ENCODE results near the gene SEC61B.
A peak's percentile ranks its signal among the peaks of the same experiment; 100 is the strongest.

SEC61B gene

GRCh38 chr9:99221621-99222415 lies at the start of gene SEC61B, which contains the start of gene ALG2:
SEC61B (plus strand) TSS chr9:99222282; CDS start chr9:99222364, 82 bp downstream.
ALG2 (minus strand) TSS chr9:99221942; CDS start chr9:99221894, 48 bp downstream.
- DNase-seq = peak; percentile 93

- DNase-seq = no peak
Observed at GRCh38 chr9:99173570-99174504, 48.2 kb upstream of the SEC61B start.

DNA sequence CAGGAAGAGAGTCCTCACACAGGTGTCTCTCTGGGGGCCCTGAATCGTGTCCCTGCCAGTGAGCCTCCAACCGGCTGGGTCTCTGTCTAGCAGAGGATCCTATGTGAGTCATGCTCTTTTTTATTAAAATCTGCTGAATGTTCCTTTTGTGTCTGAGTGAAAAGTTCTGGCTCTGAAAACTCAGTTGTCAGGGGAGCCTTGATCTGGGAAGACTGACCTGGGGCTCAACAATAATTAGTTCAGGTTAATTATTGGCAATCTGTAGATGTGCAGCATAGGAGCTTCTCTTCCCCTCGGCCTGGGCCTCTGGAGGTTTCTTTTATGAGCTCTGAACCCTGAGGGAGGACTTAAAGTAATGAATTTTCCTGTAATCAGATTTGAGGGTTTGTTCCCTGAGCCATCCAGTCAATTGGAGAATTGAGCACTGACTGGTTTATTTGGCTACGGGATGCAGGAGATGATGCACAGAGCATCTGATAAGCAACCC lies 45.5 kb upstream of the SEC61B start:
- DNase-seq = no peak

GRCh38 chr9:99177576-99178366 lies 44.3 kb upstream of the SEC61B start:
- no peak for DNase-seq

DNA sequence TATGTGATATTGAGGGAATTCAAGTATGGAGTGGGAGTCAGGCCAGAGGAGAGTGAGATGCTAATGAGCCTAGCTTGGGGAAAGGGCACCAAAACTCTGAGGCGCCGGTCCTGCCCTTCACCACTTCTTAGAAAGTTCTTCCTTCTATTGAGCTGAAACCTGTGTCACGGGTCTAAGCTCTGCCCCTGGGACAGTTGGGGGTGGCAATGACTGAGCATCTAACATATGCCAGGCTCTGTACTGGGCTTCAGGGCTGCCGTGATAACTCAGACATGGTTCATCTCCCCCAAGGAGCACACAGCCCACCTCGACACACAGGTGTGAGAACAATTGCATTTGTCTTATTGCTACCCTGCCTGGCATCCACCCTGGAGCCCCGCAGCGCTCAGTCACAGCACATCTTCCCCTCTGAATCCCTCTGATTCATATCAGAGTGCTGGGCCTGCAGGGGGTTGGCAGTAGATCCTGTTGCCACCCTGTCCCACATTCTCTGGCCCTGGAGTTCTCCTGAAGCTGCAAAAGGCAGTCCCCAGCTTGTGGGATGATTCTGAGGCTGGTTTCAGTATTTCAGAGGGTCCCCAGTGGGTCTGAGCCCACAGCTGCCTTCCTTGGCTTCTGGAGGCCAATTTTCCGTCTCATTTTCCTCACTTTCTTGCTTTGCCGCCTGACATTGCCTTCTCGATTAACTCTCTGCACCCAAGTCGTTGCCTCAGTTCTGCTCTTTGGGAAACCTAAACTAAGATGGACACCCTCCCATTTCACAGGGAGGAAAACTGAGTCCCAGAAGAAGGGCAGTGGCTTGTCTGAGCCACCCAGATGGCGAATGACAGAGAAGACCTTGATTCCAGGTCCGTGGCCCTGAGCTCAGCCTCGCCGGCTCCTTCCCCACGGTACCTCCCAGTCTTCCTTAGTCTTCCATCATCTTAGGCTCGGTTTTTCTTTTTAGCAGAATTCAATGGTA lies 42.9 kb upstream of the SEC61B start:
- no peak for DNase-seq

DNA sequence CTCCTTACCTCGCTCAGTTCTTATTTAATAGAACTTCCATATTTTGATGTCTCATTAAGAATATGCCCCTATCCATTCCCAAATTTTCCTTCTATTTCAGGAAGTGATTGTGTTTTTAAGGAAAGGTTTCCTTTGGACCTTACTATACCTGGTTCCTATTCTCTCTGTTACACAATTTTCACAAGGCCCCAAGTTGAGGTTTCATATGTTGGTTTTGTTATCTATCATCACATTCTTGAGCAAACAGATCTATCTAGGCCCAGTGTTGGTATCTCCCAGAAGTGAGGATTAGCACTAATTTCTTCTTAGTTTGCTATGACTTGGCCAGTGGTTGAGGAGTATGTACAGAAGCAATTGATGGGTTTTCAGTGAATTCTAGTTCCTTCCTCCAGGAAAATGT lies 41.9 kb upstream of the SEC61B start:
- no peak for DNase-seq

GRCh38 chr9:99180662-99181061 lies 41.4 kb upstream of the SEC61B start:
- DNase-seq = no peak

GRCh38 chr9:99181206-99181605 lies 40.9 kb upstream of the SEC61B start:
- DNase-seq = no peak

DNA sequence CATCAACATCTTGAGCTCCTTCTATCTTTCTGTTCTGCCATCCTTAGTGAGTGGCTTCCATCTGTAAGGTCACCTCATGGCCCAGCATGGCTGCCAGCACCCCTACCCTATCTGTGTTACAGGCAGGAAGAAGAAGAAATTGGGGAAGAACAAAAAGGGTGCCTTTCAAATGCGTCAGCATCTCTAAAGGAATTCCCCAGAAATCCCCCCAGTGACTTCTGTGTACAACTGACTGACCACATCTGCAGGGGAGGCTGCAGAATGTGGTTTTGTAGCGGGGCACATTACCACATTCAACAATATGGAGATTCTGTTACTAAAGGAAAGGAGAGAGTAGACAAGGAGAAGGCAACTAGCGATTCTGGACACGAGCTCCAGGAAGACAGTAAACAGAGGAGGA lies 40.5 kb upstream of the SEC61B start:
- DNase-seq = no peak

DNA sequence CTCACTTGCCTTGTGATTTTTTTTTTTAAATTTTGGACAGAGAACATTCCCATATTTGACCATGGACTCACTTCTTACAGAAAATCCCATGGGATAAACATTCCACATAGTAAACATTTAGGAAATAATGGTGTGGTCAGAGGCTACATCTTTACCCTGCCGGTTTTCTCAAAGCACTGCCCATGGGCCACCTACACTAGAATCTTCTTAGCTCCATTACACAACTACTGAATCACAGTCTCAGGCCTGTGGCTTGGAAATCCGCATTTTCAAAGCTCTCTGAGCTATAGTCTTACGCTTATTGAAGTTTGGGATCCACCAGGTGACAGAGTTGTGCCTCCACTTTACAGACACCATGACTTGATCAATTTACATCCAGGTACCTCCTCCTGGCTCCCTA lies 39.7 kb upstream of the SEC61B start:
- DNase-seq = no peak

DNA sequence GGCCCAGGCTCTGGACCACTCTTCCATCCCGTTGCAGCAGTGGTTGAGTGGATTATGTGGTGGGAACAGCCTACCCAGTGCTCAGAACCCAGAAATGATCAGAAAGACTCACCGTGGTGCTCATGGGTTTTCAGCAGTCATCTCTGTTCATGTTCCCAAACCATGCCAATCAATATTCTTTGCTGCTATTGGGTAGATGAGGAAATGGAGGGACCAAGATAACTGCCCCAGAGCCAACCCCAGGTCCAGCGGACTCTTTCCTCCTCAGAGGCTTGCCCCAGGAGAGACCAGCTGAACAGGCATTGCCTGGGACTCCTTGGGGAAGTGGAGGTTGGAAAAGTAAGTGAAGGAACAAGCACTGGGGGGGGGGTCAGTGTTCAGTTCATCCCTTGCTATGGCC lies 38.5 kb upstream of the SEC61B start:
- DNase-seq = no peak

- no peak for DNase-seq
Observed at GRCh38 chr9:99184110-99184474, 38.0 kb upstream of the SEC61B start.

- DNase-seq = peak; percentile 84 to 85
Observed at GRCh38 chr9:99184475-99185347, 37.4 kb upstream of the SEC61B start.

- no peak for DNase-seq
Observed at GRCh38 chr9:99185348-99185632, 36.8 kb upstream of the SEC61B start.

- DNase-seq = no peak
Observed at GRCh38 chr9:99185934-99186333, 36.1 kb upstream of the SEC61B start.

DNA sequence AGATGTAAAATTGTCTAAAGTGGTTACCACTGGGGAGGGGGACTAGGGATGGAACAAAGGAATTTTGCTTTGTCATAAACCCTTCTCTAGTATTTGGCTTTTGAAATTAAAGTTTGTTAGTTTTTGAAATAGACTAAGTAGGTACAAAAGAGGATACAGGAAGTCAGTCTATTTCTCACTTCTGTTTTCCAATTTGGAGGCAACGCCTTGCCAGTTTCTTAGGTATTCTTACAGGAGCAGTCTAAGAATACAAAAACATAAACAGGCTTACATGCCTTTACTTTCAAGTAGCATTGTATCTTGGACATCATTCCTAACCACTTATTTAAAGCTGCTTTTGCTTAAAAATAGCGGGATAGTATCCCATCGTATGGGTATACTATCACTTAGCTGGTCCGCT lies 34.8 kb upstream of the SEC61B start:
- DNase-seq = no peak

GRCh38 chr9:99189186-99189585 lies 32.9 kb upstream of the SEC61B start:
- no peak for DNase-seq

GRCh38 chr9:99189887-99190596 lies 32.0 kb upstream of the SEC61B start:
- DNase-seq = no peak

GRCh38 chr9:99190597-99191283 lies 31.3 kb upstream of the SEC61B start:
- DNase-seq = no peak
